Measurements from ENCODE around the gene FITM2.

DNA sequence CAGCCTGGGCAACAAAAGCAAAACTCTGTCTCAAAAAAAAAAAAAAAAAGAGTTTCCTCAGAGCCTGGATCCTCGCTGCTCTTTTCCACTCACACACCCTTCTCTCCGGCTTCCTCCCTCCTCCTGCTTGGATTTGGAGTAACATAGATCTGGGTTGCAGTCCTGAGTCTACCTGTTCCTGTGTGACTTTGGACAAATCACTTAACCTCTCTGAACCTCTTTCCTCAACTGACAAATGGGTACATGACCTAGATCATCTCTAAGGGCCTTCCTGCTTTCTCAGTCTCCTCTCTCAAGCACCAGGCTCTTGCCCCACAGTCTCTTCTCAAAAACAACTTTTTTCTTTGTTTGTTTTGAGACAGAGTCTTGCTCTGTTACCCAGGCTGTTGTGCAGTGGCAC is 20.2 kb upstream of the FITM2 start:
- no peak for TF ChIP-seq EZH2phosphoT487 (IDR thresholded peaks at IDR 0.05; ENCODE audit: borderline replicate concordance, low read length)
- no peak for TF ChIP-seq CTCF (IDR thresholded peaks at IDR 0.05; ENCODE audit: low read depth, low read length, poor library complexity, severe bottlenecking)

Data from DOHH2 (cell line).